ENCODE measurements around the gene DISP2. TPM values are rescaled to one million over a fixed set of nuclear protein-coding genes. Genes with fewer than 3 reads are reported as not detected.

DISP2 gene
- total RNA-seq, 1 experiment from 2014 or later: 0.21 TPM

Other genes with a start within 250 kb of the DISP2 start
- gene BMF, start 249.3 kb upstream of the DISP2 start, total RNA-seq (2014; rRNA removed; shearing (Covaris generic)): 3.2 and 6.2 TPM in 2 replicates
- gene BUB1B, start 197.2 kb upstream of the DISP2 start, total RNA-seq (2014; rRNA removed; shearing (Covaris generic)): 74.1 and 91.0 TPM in 2 replicates
- gene PAK6, start 119.2 kb upstream of the DISP2 start, total RNA-seq (2014; rRNA removed; shearing (Covaris generic)): 0.05 and 0.09 TPM in 2 replicates
- gene ANKRD63, start 75.2 kb upstream of the DISP2 start, total RNA-seq (2014; rRNA removed; shearing (Covaris generic)): 11.4 and 13.6 TPM in 2 replicates
- gene PLCB2, start 50.3 kb upstream of the DISP2 start, total RNA-seq (2014; rRNA removed; shearing (Covaris generic)): 34.8 and 61.9 TPM in 2 replicates
- 89.8 and 101 TPM in 2 replicates for gene INAFM2, start 34.5 kb upstream of the DISP2 start, total RNA-seq (2014; rRNA removed; shearing (Covaris generic))
- 29.5 and 39.0 TPM in 2 replicates for gene CCDC9B, start 17.3 kb upstream of the DISP2 start, total RNA-seq (2014; rRNA removed; shearing (Covaris generic))
- gene PHGR1, start 7.2 kb upstream of the DISP2 start, total RNA-seq (2014; rRNA removed; shearing (Covaris generic)): not detected in 2 replicates
- 63.7 and 96.6 TPM in 2 replicates for gene KNSTRN, start 24.5 kb downstream of the DISP2 start, total RNA-seq (2014; rRNA removed; shearing (Covaris generic))
- 22.3 and 25.3 TPM in 2 replicates for gene IVD, start 47.6 kb downstream of the DISP2 start, total RNA-seq (2014; rRNA removed; shearing (Covaris generic))
- 8.4 and 11.4 TPM in 2 replicates for gene BAHD1, start 82.7 kb downstream of the DISP2 start, total RNA-seq (2014; rRNA removed; shearing (Covaris generic))
- gene CHST14, start 112.8 kb downstream of the DISP2 start, total RNA-seq (2014; rRNA removed; shearing (Covaris generic)): 28.7 and 30.2 TPM in 2 replicates
- 20.2 and 24.4 TPM in 2 replicates for gene CCDC32, start 206.8 kb downstream of the DISP2 start, total RNA-seq (2014; rRNA removed; shearing (Covaris generic))
- gene RPUSD2, start 211.1 kb downstream of the DISP2 start, total RNA-seq (2014; rRNA removed; shearing (Covaris generic)): 16.4 and 25.9 TPM in 2 replicates
- gene KNL1, start 236.0 kb downstream of the DISP2 start, total RNA-seq (2014; rRNA removed; shearing (Covaris generic)): 83.2 and 88.4 TPM in 2 replicates